Stimulated activated CD4-positive, alpha-beta T cell treated with anti-CD3 and anti-CD28 coated beads, Interleukin-12 subunit alpha, Interleukin-12 subunit beta, amount 100 ng/mL, for 24 hours (primary cell): ENCODE results near the gene CIART.
A peak's percentile ranks its signal among the peaks of the same experiment; 100 is the strongest.
"Not testable (repeated sequence)": the region's sequence is repeated elsewhere in the genome, so short reads cannot be mapped to it uniquely, and the experiment has no call there.

Experiments
- DNase-seq, 2 experiments: peaks; one replicate each; pipeline ENCODE4 v3.0.0-alpha.2; 2020; ENCODE audit warnings: low read depth in 2 of 2

The CIART gene

GRCh38 chr1:150281758-150282557, at the start of gene CIART:
Gene CIART, plus strand, starts transcription at chr1:150282554. Its CDS starts 714 bp downstream, at chr1:150283268.
- peak; percentile 45 to 58 for DNase-seq

GRCh38 chr1:150232921-150233320, 49.4 kb upstream of the CIART start:
- DNase-seq: not testable (repeated sequence)

GRCh38 chr1:150233359-150234308, 48.7 kb upstream of the CIART start:
- peak in 1 of 2 experiments; percentile 50 for DNase-seq

DNA sequence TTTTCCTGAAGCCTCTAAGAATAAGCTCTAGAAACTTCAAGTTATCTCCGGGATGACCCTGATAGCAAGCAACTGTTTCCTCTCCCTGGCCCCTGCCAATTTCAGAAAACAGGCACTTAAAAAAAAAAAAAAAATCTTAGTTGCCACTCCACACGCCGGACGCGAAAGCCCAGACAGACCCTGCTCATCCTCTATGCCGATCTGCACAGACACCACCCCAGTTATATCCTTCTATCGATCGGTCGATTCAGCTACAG, 48.1 kb upstream of the CIART start:
- DNase-seq: no peak

DNA sequence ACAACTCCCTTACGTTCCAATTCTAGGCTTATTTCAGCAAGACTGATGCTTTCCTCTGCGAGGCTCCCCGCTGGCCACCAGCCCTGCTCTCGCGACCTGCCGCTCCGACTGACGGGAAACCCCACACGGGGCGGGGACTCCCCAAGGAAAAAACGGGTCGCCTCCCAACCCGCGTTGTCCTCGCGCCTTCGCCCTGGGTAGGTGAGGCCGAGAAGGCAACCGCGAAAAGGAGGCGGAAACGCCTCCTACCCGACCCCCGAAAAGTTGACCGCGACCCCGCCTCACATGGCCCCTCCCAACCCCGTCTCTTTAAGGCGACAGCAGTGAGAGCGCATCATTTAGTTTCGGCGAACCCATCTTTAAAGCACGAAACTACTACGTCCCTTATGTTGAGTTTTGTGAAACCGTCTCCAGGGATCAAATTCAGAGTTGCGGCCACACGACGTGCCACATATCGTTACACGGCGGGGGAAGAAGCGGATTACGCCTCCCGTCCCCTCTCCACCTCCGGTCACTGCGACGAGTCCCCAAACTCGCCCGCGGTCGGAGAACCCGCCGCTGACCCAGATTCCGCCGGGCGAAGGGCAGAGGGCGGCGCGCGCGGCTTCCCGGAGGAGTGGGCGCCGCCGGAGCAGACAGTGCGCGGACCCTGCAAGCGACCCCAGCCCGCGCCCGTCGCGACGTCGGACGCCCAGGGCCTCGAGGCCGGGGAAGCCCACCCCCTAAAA, 47.6 kb upstream of the CIART start:
- DNase-seq: peak; percentile 75 to 90

DNA sequence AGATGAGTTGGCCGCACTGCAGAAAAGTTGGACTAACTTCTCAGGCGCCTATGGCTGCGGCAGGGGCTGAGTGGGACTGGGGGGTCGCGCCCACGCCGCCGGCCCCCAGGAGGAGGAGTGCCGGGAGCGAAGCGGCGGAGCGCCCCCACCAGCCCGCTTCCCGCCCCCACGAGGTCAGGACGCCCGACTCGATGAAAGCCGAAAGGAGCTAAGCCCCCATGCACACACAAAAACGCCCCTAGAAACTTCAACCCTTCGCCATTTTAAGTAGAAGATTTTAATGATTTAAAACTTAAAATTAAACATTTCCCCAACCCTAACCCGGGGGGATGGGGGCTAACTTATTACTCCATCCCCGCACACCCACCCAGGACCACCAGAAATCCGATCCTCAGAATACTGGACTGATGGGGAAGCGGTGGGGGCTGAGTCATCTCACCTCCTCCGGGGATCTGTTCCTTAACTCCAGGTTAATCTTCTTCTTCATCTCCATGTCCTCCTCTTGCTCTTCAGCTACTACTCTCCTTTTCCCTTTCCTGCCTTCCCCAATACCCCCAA, 47.0 kb upstream of the CIART start:
- peak in 1 of 2 experiments; percentile 6 for DNase-seq

GRCh38 chr1:150235852-150236613, 46.3 kb upstream of the CIART start, which contains the start of gene ANP32E:
Gene ANP32E, minus strand, starts transcription at chr1:150236112. Its CDS starts 326 bp downstream, at chr1:150235786.
- DNase-seq: peak; percentile 81 to 91

GRCh38 chr1:150236614-150237100, 45.7 kb upstream of the CIART start:
- no peak for DNase-seq

DNA sequence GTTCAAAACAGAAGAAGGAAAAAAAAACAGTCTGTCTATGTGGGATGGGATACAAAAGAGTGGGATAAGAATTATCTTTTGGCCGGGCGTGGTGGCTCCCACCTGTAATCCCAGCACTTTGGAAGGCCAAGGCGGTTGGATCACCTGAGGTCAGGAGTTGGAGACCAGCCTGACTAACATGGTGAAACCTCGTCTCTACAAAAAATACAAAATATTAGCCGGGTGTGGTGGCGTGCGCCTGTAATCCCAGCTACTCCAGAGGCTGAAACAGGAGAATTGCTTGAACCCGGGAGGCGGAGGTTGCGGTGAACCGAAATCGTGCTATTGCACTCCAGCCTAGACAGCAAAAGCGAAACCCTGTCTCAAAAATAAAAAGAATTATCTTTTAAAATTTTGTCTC, 45.2 kb upstream of the CIART start:
- DNase-seq: not testable (repeated sequence)

- no peak for DNase-seq
Observed at GRCh38 chr1:150237746-150238145, 44.6 kb upstream of the CIART start.

- DNase-seq: no peak
Observed at GRCh38 chr1:150243003-150243402, 39.4 kb upstream of the CIART start.

DNA sequence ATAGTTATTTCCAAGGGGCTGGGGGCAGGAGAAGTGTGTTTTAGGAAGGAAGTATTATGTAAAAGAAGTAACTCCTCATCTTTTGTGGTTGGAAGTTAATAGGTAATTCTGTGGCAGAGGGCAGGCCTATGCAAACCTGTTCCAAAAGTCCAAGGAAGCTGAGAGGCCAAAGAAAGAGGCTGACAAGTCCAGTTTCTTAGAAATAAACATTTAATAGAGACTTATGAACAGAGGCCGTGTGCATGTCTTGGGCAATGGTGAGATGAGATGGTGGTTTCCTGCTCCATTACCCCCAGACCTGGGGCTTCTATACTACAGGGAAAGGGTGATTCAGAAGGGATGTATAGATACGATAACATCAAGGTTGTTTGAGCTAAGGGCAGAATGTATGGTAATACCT, 32.4 kb upstream of the CIART start:
- no peak for DNase-seq

GRCh38 chr1:150256198-150256553, 26.2 kb upstream of the CIART start:
- no peak for DNase-seq

- DNase-seq: no peak
Observed at GRCh38 chr1:150256554-150257341, 25.6 kb upstream of the CIART start.

- DNase-seq: no peak
Observed at GRCh38 chr1:150257624-150258585, 24.4 kb upstream of the CIART start, which contains the start of gene CA14. Gene CA14, plus strand, starts transcription at chr1:150257774. Its CDS starts 355 bp downstream, at chr1:150258129.

DNA sequence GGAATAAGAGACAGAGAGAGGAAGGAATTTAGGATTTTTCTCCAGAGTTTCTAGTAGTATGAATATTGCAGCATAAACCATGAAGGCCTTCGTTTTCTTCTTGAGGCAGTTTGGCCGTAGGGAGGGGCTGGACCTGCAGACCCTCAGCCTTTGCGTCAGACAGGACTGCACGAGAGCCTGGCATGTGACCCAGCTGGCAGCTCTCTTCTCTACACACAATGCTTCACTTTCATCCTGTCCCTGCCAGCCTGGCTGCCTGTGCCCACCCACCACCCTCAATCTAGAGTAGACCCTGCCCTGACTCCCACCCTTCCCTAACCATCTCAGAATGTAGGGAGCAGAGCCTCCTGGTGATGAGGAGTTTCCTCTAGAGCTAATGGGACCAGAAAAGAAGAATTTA, 23.1 kb upstream of the CIART start:
- no peak for DNase-seq

- DNase-seq: no peak
Observed at GRCh38 chr1:150259758-150260669, 22.3 kb upstream of the CIART start.

GRCh38 chr1:150261367-150261766, 21.0 kb upstream of the CIART start:
- DNase-seq: no peak
